PC-3 (cell line): ENCODE data around the gene RAC3. TPM values are rescaled to one million over a fixed set of nuclear protein-coding genes. Genes with fewer than 3 reads are reported as not detected.

Source experiments
- ATAC-seq: fragments of 200-7000 bp; cut with Tn5 transposase; 2 replicates; pipeline ENCODE4 v1.9.1; 2020; ENCODE audit warnings: mild to moderate bottlenecking, moderate library complexity
- BruUV-seq: library from RNA; stranded (reverse); fragments of 400-500 nt; replicated peaks from 2 replicates; lab custom pipeline; 2021; lab: Mats Ljungman, UMichigan
- CTCF ChIA-PET: fragments of 300-600 bp; sonication (Branson Sonifier 250); formaldehyde crosslinking; loops from one replicate; lab custom pipeline; 2022; ENCODE audit warnings: antibody characterized with exemption; lab: Charles Lee
- POLR2A ChIA-PET: fragments of 300-600 bp; sonication (Branson Sonifier 250); formaldehyde crosslinking; loops from one replicate; lab custom pipeline; 2022; ENCODE audit warnings: antibody characterized with exemption; ENCODE audit not compliant: unreplicated experiment; lab: Charles Lee
- DNase-seq: peaks from one replicate; pipeline ENCODE4 v3.0.0-alpha.2; 2015
- H2AFZ ChIP-seq: fragments of 300-600 bp; sonication (generic); 2 replicates; pipeline ENCODE4 v1.6.0; 2016; ENCODE audit warnings: antibody characterized with exemption, low read length
- H3F3A ChIP-seq: fragments of 300-600 bp; sonication (generic); one replicate; pipeline ENCODE4 v1.6.0; 2017; ENCODE audit warnings: antibody characterized with exemption, low read length, control low read depth, mild to moderate bottlenecking; ENCODE audit not compliant: unreplicated experiment
- H3K27ac ChIP-seq: fragments of 300-600 bp; sonication (generic); 2 replicates; pipeline ENCODE4 v1.5.1; 2016; ENCODE audit warnings: mild to moderate bottlenecking, low read length
- H3K27me3 ChIP-seq: fragments of 300-600 bp; sonication (generic); 2 replicates; pipeline ENCODE4 v1.6.1; 2016; ENCODE audit warnings: low read length, mixed read lengths
- H3K36me3 ChIP-seq: fragments of 300-600 bp; sonication (generic); 2 replicates; pipeline ENCODE4 v1.6.1; 2016; ENCODE audit warnings: low read depth, mixed run types, low read length, mixed read lengths
- H3K4me1 ChIP-seq: fragments of 300-600 bp; sonication (generic); 2 replicates; pipeline ENCODE4 v1.5.1; 2016; ENCODE audit warnings: low read length; ENCODE audit not compliant: insufficient read depth
- H3K4me2 ChIP-seq: fragments of 300-600 bp; sonication (generic); 2 replicates; pipeline ENCODE4 v1.6.0; 2016; ENCODE audit warnings: low read length
- H3K4me3 ChIP-seq: fragments of 300-600 bp; sonication (generic); 2 replicates; pipeline ENCODE4 v1.5.1; 2016; ENCODE audit warnings: mild to moderate bottlenecking, low read length, mixed read lengths
- H3K79me2 ChIP-seq: fragments of 300-600 bp; sonication (generic); 2 replicates; pipeline ENCODE4 v1.6.1; 2017; ENCODE audit warnings: low read length, mixed read lengths
- H3K9ac ChIP-seq: fragments of 300-600 bp; sonication (generic); 2 replicates; pipeline ENCODE4 v1.6.0; 2016; ENCODE audit warnings: mild to moderate bottlenecking, low read length
- H3K9me2 ChIP-seq: fragments of 300-600 bp; sonication (generic); replicated peaks from 2 replicates; pipeline ENCODE4 v1.6.1; 2016; ENCODE audit warnings: mixed run types, low read length, mixed read lengths
- H3K9me3 ChIP-seq: fragments of 300-600 bp; sonication (generic); 2 replicates; pipeline ENCODE4 v1.6.1; 2016; ENCODE audit warnings: low read length, mixed read lengths
- H4K20me1 ChIP-seq: fragments of 300-600 bp; sonication (generic); 2 replicates; pipeline ENCODE4 v1.6.1; 2016; ENCODE audit warnings: low read length, mixed read lengths
- EZH2 ChIP-seq: fragments of 300-600 bp; sonication (generic); IDR thresholded peaks from one replicate; pipeline ENCODE4 v1.6.1; 2017; ENCODE audit warnings: antibody characterized with exemption, mild to moderate bottlenecking, low read length; ENCODE audit not compliant: unreplicated experiment
- EZH2phosphoT487 ChIP-seq: fragments of 300-600 bp; sonication (generic); IDR thresholded peaks from 2 replicates; pipeline ENCODE4 v1.6.1; 2018; ENCODE audit warnings: mild to moderate bottlenecking, antibody characterized with exemption, low read length, borderline replicate concordance
- intact Hi-C: fragments of 100-400 bp; cut with micrococcal nuclease; formaldehyde crosslinking; loops from 2 replicates; pipeline ENCODE4 v1.9.0; 2023
- total RNA-seq: library from RNA; depleted of rRNA; stranded (reverse); fragments of >200 nt; gene quantifications from 2 replicates; pipeline ENCODE4 v1.2.3, GENCODE V29; 2014
- TF ChIP-seq, protein P1 (sequence below): fragments of 300-600 bp; sonication (generic); conservative IDR thresholded peaks from 2 replicates; pipeline ENCODE4 v1.5.1; 2017; ENCODE audit warnings: antibody characterized with exemption, low read depth, mild to moderate bottlenecking, low read length

RAC3 gene
- total RNA-seq, 1 experiment from 2014 or later: 52.2 TPM

DNA sequence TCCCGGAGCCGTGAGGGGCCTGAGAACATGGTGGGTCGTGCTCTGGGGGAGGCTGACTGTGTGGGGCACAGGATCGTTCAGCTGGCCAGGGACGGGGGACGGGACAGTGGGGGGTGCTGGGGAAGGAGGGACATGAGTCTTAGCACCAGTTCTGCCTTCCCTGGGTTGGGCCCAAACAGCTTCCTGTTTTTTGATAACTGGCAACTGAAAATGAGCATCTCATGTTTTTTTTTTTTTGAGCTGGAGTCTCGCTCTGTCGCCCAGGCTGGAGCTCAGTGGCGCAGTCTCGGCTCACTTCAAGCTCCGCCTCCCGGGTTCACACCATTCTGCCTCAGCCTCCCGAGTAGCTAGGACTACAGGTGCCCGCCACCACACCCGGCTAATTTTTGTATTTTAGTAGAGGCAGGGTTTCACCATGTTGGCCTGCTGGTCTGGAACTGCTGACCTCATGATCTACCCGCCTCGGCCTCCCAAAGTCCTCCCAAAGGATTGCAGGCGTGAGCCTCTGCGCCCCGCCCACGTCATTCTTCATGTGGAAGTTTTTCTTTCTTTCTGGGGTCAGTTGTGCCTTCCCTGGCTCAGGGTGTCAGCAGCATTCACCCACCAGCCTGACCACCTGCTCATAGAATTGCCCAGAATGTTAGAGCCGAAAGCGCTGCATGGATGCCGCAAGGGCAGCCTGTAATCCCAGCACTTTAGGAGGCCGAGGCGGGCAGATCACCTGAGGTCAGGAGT, 47.7 kb upstream of the RAC3 start:
- Histone ChIP-seq H3K27ac (no peak overlapping the region), H3K4me1 (no peaks in the 10 kb centered on the region; the same call in 1 of the 2 replicates), H4K20me1 (no peaks in the 10 kb centered on the region), H3K36me3 (no peaks in the 10 kb centered on the region), H3K79me2 (peaks cover 5% of the 10 kb centered on the region; the same call in 1 of the 2 replicates), H3K9me3 (no peaks in the 10 kb centered on the region), H3K27me3 (no peaks in the 10 kb centered on the region), H3K9me2 (no peaks in the 10 kb centered on the region), H3K4me2 (no peak overlapping the region), H2AFZ (no peak overlapping the region), H3K9ac (no peak overlapping the region), H3K4me3 (no peak overlapping the region), H3F3A (no peaks in the 10 kb centered on the region)
- POLR2A ChIA-PET: no interaction called here
- DNase-seq (no peak), ATAC-seq (no peak)
- BruUV-seq: no TSS peak
- CTCF ChIA-PET: no interaction called here
- intact Hi-C loops: no loop called here
- TF ChIP-seq EZH2phosphoT487 (no peak), EZH2 (no peak)
- TF ChIP-seq, protein P1, sequence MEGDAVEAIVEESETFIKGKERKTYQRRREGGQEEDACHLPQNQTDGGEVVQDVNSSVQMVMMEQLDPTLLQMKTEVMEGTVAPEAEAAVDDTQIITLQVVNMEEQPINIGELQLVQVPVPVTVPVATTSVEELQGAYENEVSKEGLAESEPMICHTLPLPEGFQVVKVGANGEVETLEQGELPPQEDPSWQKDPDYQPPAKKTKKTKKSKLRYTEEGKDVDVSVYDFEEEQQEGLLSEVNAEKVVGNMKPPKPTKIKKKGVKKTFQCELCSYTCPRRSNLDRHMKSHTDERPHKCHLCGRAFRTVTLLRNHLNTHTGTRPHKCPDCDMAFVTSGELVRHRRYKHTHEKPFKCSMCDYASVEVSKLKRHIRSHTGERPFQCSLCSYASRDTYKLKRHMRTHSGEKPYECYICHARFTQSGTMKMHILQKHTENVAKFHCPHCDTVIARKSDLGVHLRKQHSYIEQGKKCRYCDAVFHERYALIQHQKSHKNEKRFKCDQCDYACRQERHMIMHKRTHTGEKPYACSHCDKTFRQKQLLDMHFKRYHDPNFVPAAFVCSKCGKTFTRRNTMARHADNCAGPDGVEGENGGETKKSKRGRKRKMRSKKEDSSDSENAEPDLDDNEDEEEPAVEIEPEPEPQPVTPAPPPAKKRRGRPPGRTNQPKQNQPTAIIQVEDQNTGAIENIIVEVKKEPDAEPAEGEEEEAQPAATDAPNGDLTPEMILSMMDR: no peak

DNA sequence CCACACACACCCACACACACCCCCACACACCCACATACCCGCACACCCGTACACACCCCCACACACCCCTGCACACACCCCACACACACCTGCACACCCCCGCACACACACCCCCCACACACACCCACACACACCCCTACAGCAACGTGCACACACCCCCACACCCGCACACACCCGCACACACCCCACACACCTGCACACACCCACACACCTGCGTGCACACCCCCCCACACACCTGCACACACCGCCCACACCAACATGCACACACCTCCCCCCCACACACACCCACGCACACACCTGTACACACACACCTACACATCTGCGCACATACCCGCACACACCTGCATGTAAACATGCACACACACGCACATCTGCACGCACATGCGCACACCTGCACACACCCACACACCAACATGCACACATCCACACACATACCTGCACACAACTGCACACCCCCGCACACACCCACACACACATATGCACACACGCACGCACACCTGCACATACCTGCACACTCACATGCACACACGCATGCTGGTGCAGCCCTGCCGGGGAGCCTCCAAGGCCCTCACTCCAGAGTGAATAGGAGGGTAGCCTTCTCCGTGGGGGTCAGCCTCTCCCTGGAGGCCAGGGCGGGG, 46.6 kb upstream of the RAC3 start:
- no peak for DNase-seq
- no peak overlapping the region for H3K27ac ChIP-seq
- no peaks in the 10 kb centered on the region for H3F3A ChIP-seq
- H3K79me2 ChIP-seq: no peaks in the 10 kb centered on the region
- ATAC-seq: no peak
- intact Hi-C loops: no loop called here
- no peak overlapping the region for H3K4me2 ChIP-seq
- TF ChIP-seq, protein P1: no peak
- TF ChIP-seq EZH2phosphoT487: no peak
- TF ChIP-seq EZH2: no peak
- no peaks in the 10 kb centered on the region for H3K9me3 ChIP-seq
- no peaks in the 10 kb centered on the region for H3K36me3 ChIP-seq
- no peaks in the 10 kb centered on the region for H3K9me2 ChIP-seq
- H4K20me1 ChIP-seq: no peaks in the 10 kb centered on the region
- POLR2A ChIA-PET: no interaction called here
- no TSS peak for BruUV-seq
- no peaks in the 10 kb centered on the region for H3K4me1 ChIP-seq
- no peak overlapping the region for H3K4me3 ChIP-seq
- no peak overlapping the region for H3K9ac ChIP-seq
- CTCF ChIA-PET: interaction anchor here (0.6 kb wide), 1 partner anchor 25 kb away, joined by 3 read pairs; no protein-coding TSS in a partner anchor
- H2AFZ ChIP-seq: no peak overlapping the region
- H3K27me3 ChIP-seq: no peaks in the 10 kb centered on the region

DNA sequence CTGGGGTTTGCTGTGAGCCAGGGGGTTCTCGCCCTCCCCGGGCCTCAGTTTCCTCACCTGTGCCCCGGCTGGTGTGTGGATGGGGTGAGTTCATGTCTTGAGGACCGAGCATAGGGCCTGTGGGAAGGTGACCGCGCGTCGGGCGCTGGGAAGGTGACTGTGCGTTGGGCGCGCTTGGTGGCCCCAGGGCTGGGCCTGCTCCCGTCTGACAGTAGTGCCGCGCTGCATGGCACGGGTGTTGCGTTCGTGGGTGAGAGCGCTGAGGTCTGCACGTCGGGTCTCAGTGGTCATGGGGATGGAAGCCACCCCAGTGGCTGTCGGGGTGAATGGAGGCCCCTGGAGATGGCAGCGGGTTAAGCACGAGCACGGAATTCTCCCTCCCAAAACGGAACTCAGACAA, 44.9 kb upstream of the RAC3 start:
- POLR2A ChIA-PET: no interaction called here

More for the DNA sequence above, 44.9 kb upstream of the RAC3 start:
- TF ChIP-seq, protein P1: no peak
- no peak for TF ChIP-seq EZH2phosphoT487
- no peak for TF ChIP-seq EZH2
- CTCF ChIA-PET: no interaction called here
- Histone ChIP-seq H3K27ac (no peak overlapping the region), H3K4me2 (no peak overlapping the region), H3K9ac (no peak overlapping the region), H3K27me3 (no peaks in the 10 kb centered on the region), H3K4me1 (peaks cover 6% of the 10 kb centered on the region; the same call in 1 of the 2 replicates), H4K20me1 (no peaks in the 10 kb centered on the region), H3K36me3 (no peaks in the 10 kb centered on the region), H3K9me2 (no peaks in the 10 kb centered on the region), H3K79me2 (no peaks in the 10 kb centered on the region), H3F3A (no peaks in the 10 kb centered on the region), H3K4me3 (no peak overlapping the region), H3K9me3 (no peaks in the 10 kb centered on the region), H2AFZ (no peak overlapping the region)
- intact Hi-C loops: no loop called here
- DNase-seq (no peak), ATAC-seq (no peak)
- BruUV-seq: no TSS peak
